CD8-positive, alpha-beta memory T cell (primary cell): ENCODE results near the gene RGL3. TPM values are rescaled to one million over a fixed set of nuclear protein-coding genes. Genes with fewer than 3 reads are reported as not detected.

Experiments
- CTCF ChIA-PET: fragments of 350-600 bp; sonication (Branson Sonifier 250); formaldehyde crosslinking; loops from one replicate; lab custom pipeline; 2021; ENCODE audit warnings: antibody characterized with exemption; lab: Charles Lee
- POLR2A ChIA-PET: fragments of 350-600 bp; sonication (Branson Sonifier 250); formaldehyde crosslinking; loops from one replicate; lab custom pipeline; 2021; ENCODE audit warnings: antibody characterized with exemption; lab: Charles Lee
- DNase-seq, 5 donors: peaks; one replicate each; pipeline versions ENCODE4 v3.0.0 to v3.0.0-alpha.2; 2020 to 2022; ENCODE audit warnings: mixed read lengths in 1 of 5
- H3K27ac ChIP-seq: one replicate; pipeline ENCODE4 v1.7.0; 2013; ENCODE audit warnings: low read depth, mild to moderate bottlenecking, low read length, moderate library complexity
- H3K27me3 ChIP-seq: 2 replicates; pipeline ENCODE4 v1.7.0; 2013; ENCODE audit warnings: low read length, mild to moderate bottlenecking; ENCODE audit not compliant: insufficient read depth, poor library complexity, severe bottlenecking
- H3K36me3 ChIP-seq: 2 replicates; pipeline ENCODE4 v1.7.0; 2013; ENCODE audit warnings: mild to moderate bottlenecking, low read length, moderate library complexity; ENCODE audit not compliant: insufficient read depth
- H3K4me1 ChIP-seq: 2 replicates; pipeline ENCODE4 v1.7.0; 2013; ENCODE audit warnings: mild to moderate bottlenecking, low read length, moderate library complexity; ENCODE audit not compliant: insufficient read depth
- H3K4me3 ChIP-seq: 2 replicates; pipeline ENCODE4 v1.7.0; 2013; ENCODE audit warnings: mild to moderate bottlenecking, low read length
- H3K9me3 ChIP-seq: 2 replicates; pipeline ENCODE4 v1.7.0; 2013; ENCODE audit warnings: mild to moderate bottlenecking, low read length
- H3K27ac Mint-ChIP-seq, 8 donors: one replicate each; pipeline ENCODE4 v1.8.0; 2020 to 2021; ENCODE audit warnings: mixed read lengths in 8 of 8, mild to moderate bottlenecking in 6 of 8, inconsistent platforms in 3 of 8, moderate library complexity in 3 of 8
- H3K27me3 Mint-ChIP-seq, 2 donors: one replicate each; pipeline ENCODE4 v1.8.0; 2020 to 2021; ENCODE audit warnings: mixed read lengths in 2 of 2, mild to moderate bottlenecking in 1 of 2, moderate library complexity in 1 of 2
- H3K36me3 Mint-ChIP-seq, 3 donors: one replicate each; pipeline ENCODE4 v1.8.0; 2020 to 2021; ENCODE audit warnings: mixed read lengths in 3 of 3, inconsistent platforms in 1 of 3, mild to moderate bottlenecking in 1 of 3
- H3K4me1 Mint-ChIP-seq, 3 donors: one replicate each; pipeline ENCODE4 v1.8.0; 2020 to 2021; ENCODE audit warnings: mixed read lengths in 3 of 3, inconsistent platforms in 1 of 3, mild to moderate bottlenecking in 1 of 3
- H3K4me3 Mint-ChIP-seq, 7 donors: one replicate each; pipeline ENCODE4 v1.8.0; 2020 to 2021; ENCODE audit warnings: mixed read lengths in 7 of 7, mild to moderate bottlenecking in 6 of 7, moderate library complexity in 4 of 7, inconsistent platforms in 2 of 7
- H3K9me3 Mint-ChIP-seq, 5 donors: one replicate each; pipeline ENCODE4 v1.8.0; 2020 to 2022; ENCODE audit warnings: mixed read lengths in 5 of 5, mild to moderate bottlenecking in 3 of 5, moderate library complexity in 2 of 5, inconsistent platforms in 1 of 5
- polyA plus RNA-seq: library from polyadenylated mRNA; unstranded; fragments of 300-500 nt; fragmentation: Illumina TruSeq; gene quantifications from one replicate; pipeline ENCODE4 v1.2.3, GENCODE V29; 2021
- total RNA-seq, 2 experiments: library from RNA; stranded (reverse); gene quantifications; one replicate each; pipeline ENCODE4 v1.2.3, GENCODE V29; 2021

RGL3 gene
- total and polyA plus RNA-seq, 3 experiments from 2014 or later, result not detected

GRCh38 chr19:11377237-11377636, 41.9 kb downstream of the RGL3 start:
- no peak for DNase-seq
- H3K27me3 Mint-ChIP-seq, result peaks cover 5 to 6% of the 10 kb centered on the region in 2 donors
- no peak overlapping the region for H3K4me3 ChIP-seq

GRCh38 chr19:11375143-11375948, 43.8 kb downstream of the RGL3 start:
- CTCF ChIA-PET, result interaction anchor here (0.6 to 3.6 kb wide), 9 partner anchors 8 to 287 kb away, joined by 3 to 22 read pairs (median 5); partner anchors contain the start of genes CCDC159, EPOR, ODAD3 and PRKCSH
- POLR2A ChIA-PET, result interaction anchor here (0.7 to 2.1 kb wide), 12 partner anchors 9 to 414 kb away, joined by 3 to 24 read pairs (median 3); partner anchors contain the start of genes CCDC159, ECSIT, ELOF1 and EPOR
- H3K27me3 Mint-ChIP-seq, result no peaks in the 10 kb centered on the region

More at GRCh38 chr19:11377237-11377636, 41.9 kb downstream of the RGL3 start:
- H3K9me3 Mint-ChIP-seq, result peaks cover 0 to 3% (median 0%) of the 10 kb centered on the region in 5 donors
- Histone ChIP-seq H3K27me3 (no peaks in the 10 kb centered on the region), H3K4me1 (peaks cover 56% of the 10 kb centered on the region), H3K9me3 (no peaks in the 10 kb centered on the region), H3K36me3 (no peaks in the 10 kb centered on the region), H3K27ac (no peak overlapping the region)
- ChIA-PET POLR2A (interaction anchor here (1.3 kb wide), 1 partner anchor 9 kb away, joined by 3 read pairs; no protein-coding TSS in a partner anchor), CTCF (interaction anchor here (1.0 to 1.4 kb wide), 3 partner anchors 9 to 106 kb away, joined by 3 to 13 read pairs (median 3); no protein-coding TSS in a partner anchor)
- peaks cover 29 to 43% (median 36%) of the 10 kb centered on the region in 3 donors for H3K4me1 Mint-ChIP-seq
- H3K4me3 Mint-ChIP-seq, result peak overlapping the region; percentile 1 to 72 (median 34)
- H3K36me3 Mint-ChIP-seq, result peaks cover 4 to 11% (median 10%) of the 10 kb centered on the region in 3 donors
- H3K27ac Mint-ChIP-seq, result peak overlapping the region in 5 of 8 donors; percentile 36 to 75 (median 49)

GRCh38 chr19:11374433-11375142, 44.5 kb downstream of the RGL3 start, which contains the start of gene SWSAP1:
TSS of gene SWSAP1 (plus strand) at chr19:11374666. CDS start at chr19:11374681, 15 bp downstream.
- ChIA-PET CTCF (interaction anchor here (0.6 to 3.6 kb wide), 10 partner anchors 9 to 286 kb away, joined by 3 to 22 read pairs (median 4); partner anchors contain the start of genes CCDC159, EPOR, ODAD3 and PRKCSH), POLR2A (interaction anchor here (0.7 to 2.1 kb wide), 12 partner anchors 8 to 413 kb away, joined by 3 to 24 read pairs (median 4); partner anchors contain the start of genes CCDC159, ECSIT, ELOF1 and EPOR)
- no peaks in the 10 kb centered on the region for H3K27me3 Mint-ChIP-seq
- peaks cover 8 to 19% (median 11%) of the 10 kb centered on the region in 3 donors for H3K36me3 Mint-ChIP-seq
- H3K4me3 Mint-ChIP-seq, result peak within 1 kb of the TSS in 1 of 7 donors; percentile 37
- Histone ChIP-seq H3K36me3 (no peaks in the 10 kb centered on the region), H3K4me1 (peaks cover 33% of the 10 kb centered on the region), H3K9me3 (no peaks in the 10 kb centered on the region), H3K27ac (peak within 1 kb of the TSS; percentile 88), H3K27me3 (no peaks in the 10 kb centered on the region), H3K4me3 (peak within 1 kb of the TSS; percentile 57)
- peak within 1 kb of the TSS in 1 of 8 donors; percentile 70 for H3K27ac Mint-ChIP-seq
- DNase-seq, result peak; percentile 94 to 99 (median 98)
- peaks cover 13 to 21% (median 15%) of the 10 kb centered on the region in 3 donors for H3K4me1 Mint-ChIP-seq
- no peaks in the 10 kb centered on the region for H3K9me3 Mint-ChIP-seq

More at GRCh38 chr19:11375143-11375948, 43.8 kb downstream of the RGL3 start:
- Mint-ChIP-seq H3K4me3 (no peak overlapping the region), H3K27ac (no peak overlapping the region), H3K4me1 (peaks cover 17 to 28% (median 21%) of the 10 kb centered on the region in 3 donors), H3K36me3 (peaks cover 8 to 18% (median 13%) of the 10 kb centered on the region in 3 donors), H3K9me3 (no peaks in the 10 kb centered on the region)
- Histone ChIP-seq H3K9me3 (no peaks in the 10 kb centered on the region), H3K4me3 (peak overlapping the region; percentile 57), H3K27me3 (no peaks in the 10 kb centered on the region), H3K36me3 (no peaks in the 10 kb centered on the region), H3K27ac (peak overlapping the region; percentile 88), H3K4me1 (peaks cover 41% of the 10 kb centered on the region)
- DNase-seq, result peak; percentile 61 to 86 (median 72)

GRCh38 chr19:11373885-11374432, 45.2 kb downstream of the RGL3 start:
- no peak overlapping the region for H3K4me3 Mint-ChIP-seq
- H3K27ac ChIP-seq, result peak overlapping the region; percentile 88
- peaks cover 8 to 24% (median 11%) of the 10 kb centered on the region in 3 donors for H3K36me3 Mint-ChIP-seq
- CTCF ChIA-PET, result interaction anchor here (0.7 to 3.6 kb wide), 7 partner anchors 9 to 109 kb away, joined by 3 to 22 read pairs (median 5); partner anchors contain the start of genes CCDC159, EPOR, ODAD3 and PRKCSH
- no peaks in the 10 kb centered on the region for H3K36me3 ChIP-seq
- peak overlapping the region; percentile 57 for H3K4me3 ChIP-seq
- H3K9me3 Mint-ChIP-seq, result no peaks in the 10 kb centered on the region
- H3K27me3 Mint-ChIP-seq, result no peaks in the 10 kb centered on the region
- no peak overlapping the region for H3K27ac Mint-ChIP-seq
- peaks cover 33% of the 10 kb centered on the region for H3K4me1 ChIP-seq
- POLR2A ChIA-PET, result interaction anchor here (1.1 to 2.1 kb wide), 9 partner anchors 9 to 412 kb away, joined by 3 to 24 read pairs (median 3); partner anchors contain the start of genes CCDC159, ECSIT, ELOF1 and EPOR
- no peaks in the 10 kb centered on the region for H3K9me3 ChIP-seq
- H3K4me1 Mint-ChIP-seq, result peaks cover 13 to 21% (median 15%) of the 10 kb centered on the region in 3 donors
- H3K27me3 ChIP-seq, result no peaks in the 10 kb centered on the region
- no peak for DNase-seq

GRCh38 chr19:11373166-11373884, 45.8 kb downstream of the RGL3 start:
- Histone ChIP-seq H3K4me3 (no peak overlapping the region), H3K27me3 (no peaks in the 10 kb centered on the region), H3K9me3 (no peaks in the 10 kb centered on the region), H3K27ac (no peak overlapping the region), H3K4me1 (peaks cover 33% of the 10 kb centered on the region), H3K36me3 (no peaks in the 10 kb centered on the region)
- peaks cover 10 to 21% (median 11%) of the 10 kb centered on the region in 3 donors for H3K4me1 Mint-ChIP-seq
- peaks cover 8 to 27% (median 11%) of the 10 kb centered on the region in 3 donors for H3K36me3 Mint-ChIP-seq
- peak overlapping the region; percentile 4 to 50 (median 32) for H3K4me3 Mint-ChIP-seq
- no peaks in the 10 kb centered on the region for H3K27me3 Mint-ChIP-seq
- no peak for DNase-seq
- ChIA-PET CTCF (interaction anchor here (0.8 to 3.6 kb wide), 3 partner anchors 10 to 109 kb away, joined by 3 to 22 read pairs (median 11); partner anchors contain the start of genes EPOR, ODAD3 and PRKCSH), POLR2A (interaction anchor here (1.1 to 2.1 kb wide), 3 partner anchors 10 to 186 kb away, joined by 3 to 24 read pairs (median 5); partner anchors contain the start of genes CCDC159, ELOF1 and TMEM205)
- peak overlapping the region in 2 of 8 donors; percentile 2 to 70 for H3K27ac Mint-ChIP-seq
- no peaks in the 10 kb centered on the region for H3K9me3 Mint-ChIP-seq

GRCh38 chr19:11370744-11371143, 48.4 kb downstream of the RGL3 start:
- Histone ChIP-seq H3K9me3 (no peaks in the 10 kb centered on the region), H3K27me3 (no peaks in the 10 kb centered on the region), H3K4me3 (no peak overlapping the region), H3K27ac (no peak overlapping the region), H3K36me3 (no peaks in the 10 kb centered on the region), H3K4me1 (peaks cover 16% of the 10 kb centered on the region)
- Mint-ChIP-seq H3K4me1 (peaks cover 0 to 4% (median 2%) of the 10 kb centered on the region in 3 donors), H3K36me3 (peaks cover 4 to 34% (median 7%) of the 10 kb centered on the region in 3 donors), H3K27me3 (no peaks in the 10 kb centered on the region), H3K4me3 (no peak overlapping the region), H3K9me3 (no peaks in the 10 kb centered on the region), H3K27ac (peak overlapping the region in 2 of 8 donors; percentile 20 to 43)
- POLR2A ChIA-PET, result no interaction called here
- CTCF ChIA-PET, result no interaction called here
- no peak for DNase-seq
